DMS 273 (cell line): ENCODE measurements around the gene GATC.

ENCODE experiments used
- DNase-seq: peaks from one replicate; lab custom pipeline; 2025; ENCODE audit not compliant: unreplicated experiment; lab: John Stamatoyannopoulos, UW

The GATC gene

GRCh38 chr12:120496413-120497340, 50.4 kb downstream of the GATC start:
- DNase-seq: peak; percentile 67

GRCh38 chr12:120497524-120498150, 51.4 kb downstream of the GATC start:
- DNase-seq: no peak

- DNase-seq: no peak
Measured at GRCh38 chr12:120498870-120499515, 52.7 kb downstream of the GATC start.

GRCh38 chr12:120500581-120500980, 54.3 kb downstream of the GATC start:
- DNase-seq: no peak

- DNase-seq: no peak
Measured at GRCh38 chr12:120504587-120504986, 58.3 kb downstream of the GATC start.

- DNase-seq: no peak
Measured at GRCh38 chr12:120508537-120508936, 62.3 kb downstream of the GATC start.
